DMS53 treated with DMSO at 0.1 percent for 48 hours (cell line): Measurements from ENCODE around the gene JAK3.
"Not testable (repeated sequence)": the region's sequence is repeated elsewhere in the genome, so short reads cannot be mapped to it uniquely, and the experiment has no call there.

Experiments
- DNase-seq: peaks from one replicate; lab custom pipeline; 2025; ENCODE audit not compliant: unreplicated experiment; lab: John Stamatoyannopoulos, UW

JAK3 gene

DNA sequence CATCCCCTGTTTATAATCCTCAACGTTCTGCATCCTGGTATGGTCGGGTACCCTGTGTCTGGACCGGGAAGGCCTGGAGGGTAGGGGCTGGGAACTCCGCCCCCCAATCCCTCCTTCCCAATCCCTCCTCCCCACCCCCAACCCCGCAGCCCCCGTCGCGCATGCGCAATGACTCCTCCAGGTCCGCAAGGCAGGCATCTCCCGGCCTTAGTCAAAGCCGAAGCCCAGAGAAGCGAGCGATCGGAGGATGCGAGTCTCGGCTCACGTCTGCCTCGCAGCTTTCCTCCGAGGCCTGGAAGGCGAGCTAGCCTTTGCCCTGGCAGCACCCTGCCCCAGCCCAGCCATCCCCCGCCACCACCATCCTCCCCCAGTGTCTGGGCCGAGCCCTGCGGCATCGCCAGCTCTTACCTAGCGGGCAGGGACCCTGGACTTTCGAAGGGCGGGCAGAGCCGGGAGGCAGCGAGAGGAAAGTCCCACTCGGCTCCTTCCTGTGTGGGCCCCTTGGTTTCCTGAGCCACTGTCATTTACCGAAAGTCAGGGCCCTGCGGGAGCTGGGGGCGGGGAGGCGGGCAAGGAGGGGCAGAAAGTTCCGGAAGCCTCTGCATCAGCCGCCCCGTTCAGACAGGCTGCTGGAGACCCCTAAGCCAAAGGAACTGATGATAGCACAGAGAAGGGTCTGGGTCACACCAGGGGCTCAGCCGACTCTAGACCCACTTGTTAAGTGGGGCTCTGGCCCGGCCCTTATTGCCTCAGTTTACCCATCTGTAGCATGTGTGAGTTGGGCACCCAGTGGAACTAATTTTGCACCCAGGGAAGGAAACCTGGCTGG, at the start of gene JAK3:
TSS of gene JAK3 (minus strand) at position 445 of the 829 bp plus-strand sequence. CDS start 3,565 bp downstream, outside the sequence.
- DNase-seq = no peak

GRCh38 chr19:17893766-17894165, 46.0 kb upstream of the JAK3 start:
- DNase-seq = no peak

DNA sequence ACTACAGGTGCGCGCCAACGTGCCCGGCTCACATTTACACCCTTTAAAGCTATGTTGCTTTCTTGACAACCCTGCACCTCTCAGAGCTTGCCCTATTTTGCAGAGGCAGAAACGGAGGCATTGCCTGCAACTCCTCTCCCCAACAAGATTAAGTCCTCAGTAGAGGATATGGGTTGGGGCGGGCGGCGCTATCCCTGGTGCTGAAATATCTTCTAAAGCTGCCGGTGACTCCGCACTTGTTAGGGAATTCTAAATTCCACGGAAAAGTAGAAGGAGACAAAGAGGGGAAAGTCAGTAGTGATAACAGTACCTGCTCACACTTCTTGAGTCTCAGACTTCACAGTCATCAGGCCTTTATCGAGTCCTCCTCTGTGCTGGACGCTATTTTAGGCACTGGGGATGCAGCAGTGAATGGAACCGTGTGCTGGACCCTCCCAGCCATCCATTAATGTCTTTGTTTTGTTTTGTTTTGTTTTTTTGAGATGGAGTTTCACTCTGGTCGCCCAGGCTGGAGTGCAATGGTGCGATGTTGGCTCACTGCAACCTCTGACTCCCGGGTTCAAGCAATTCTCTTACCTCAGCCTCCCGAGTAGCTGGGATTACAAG, 41.9 kb upstream of the JAK3 start:
- no peak for DNase-seq

DNA sequence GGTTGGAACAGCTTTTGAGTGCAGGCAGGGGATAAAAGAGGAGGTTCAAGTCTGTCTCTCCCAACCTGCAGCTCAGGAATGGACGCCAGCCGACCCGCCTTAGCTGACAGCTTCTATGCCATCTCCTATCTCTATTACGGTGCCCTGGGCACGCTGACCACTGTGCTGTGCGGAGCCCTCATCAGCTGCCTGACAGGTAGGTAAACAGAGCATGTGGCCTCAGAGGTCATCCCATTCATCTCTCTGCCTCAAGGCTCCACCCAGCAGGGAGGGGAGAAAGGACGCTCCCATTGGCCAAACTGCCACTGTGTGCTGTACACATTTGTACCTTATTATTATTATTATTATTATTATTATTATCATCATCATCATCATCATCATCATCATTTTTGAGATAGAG, 40.5 kb upstream of the JAK3 start:
- no peak for DNase-seq

GRCh38 chr19:17887221-17887620, 39.4 kb upstream of the JAK3 start:
- DNase-seq = not testable (repeated sequence)

DNA sequence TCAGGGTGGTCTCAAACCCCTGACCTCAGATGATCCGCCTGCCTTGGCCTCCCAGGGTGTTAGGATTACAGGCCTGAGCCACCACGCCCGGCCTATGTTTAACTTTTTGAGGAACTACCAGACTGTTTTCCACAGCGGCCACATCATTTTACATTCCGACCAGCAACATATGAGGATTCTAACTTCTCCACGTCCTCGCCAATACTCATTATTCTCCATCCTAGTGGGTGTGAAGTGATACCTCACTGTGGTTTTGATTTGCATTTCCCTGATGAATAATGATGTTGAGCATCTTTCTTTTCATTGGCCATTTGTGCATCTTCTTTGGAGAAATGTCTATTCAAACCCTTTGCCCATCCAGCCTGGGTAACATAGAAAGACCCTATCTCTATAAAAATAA, 38.7 kb upstream of the JAK3 start:
- no peak for DNase-seq

GRCh38 chr19:17883627-17884410, 36.0 kb upstream of the JAK3 start:
- no peak for DNase-seq

DNA sequence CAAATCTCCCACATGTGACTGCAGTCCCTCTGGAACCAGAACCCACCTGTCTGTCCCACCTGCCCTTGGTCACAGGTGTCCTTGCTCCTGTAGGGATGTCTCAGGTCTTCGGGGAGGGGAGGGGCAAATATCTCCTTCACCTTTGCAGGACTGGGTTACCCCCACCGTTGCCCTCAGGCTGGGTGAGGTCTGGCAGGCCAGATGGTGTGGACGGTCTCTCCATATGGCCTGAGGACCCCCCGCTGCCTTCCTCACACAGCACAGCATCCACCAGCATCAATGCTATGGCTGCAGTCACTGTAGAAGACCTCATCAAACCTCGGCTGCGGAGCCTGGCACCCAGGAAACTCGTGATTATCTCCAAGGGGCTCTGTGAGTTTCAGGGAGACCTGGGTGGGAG, 33.9 kb upstream of the JAK3 start:
- DNase-seq = no peak

GRCh38 chr19:17879466-17879865, 31.7 kb upstream of the JAK3 start:
- DNase-seq = no peak

DNA sequence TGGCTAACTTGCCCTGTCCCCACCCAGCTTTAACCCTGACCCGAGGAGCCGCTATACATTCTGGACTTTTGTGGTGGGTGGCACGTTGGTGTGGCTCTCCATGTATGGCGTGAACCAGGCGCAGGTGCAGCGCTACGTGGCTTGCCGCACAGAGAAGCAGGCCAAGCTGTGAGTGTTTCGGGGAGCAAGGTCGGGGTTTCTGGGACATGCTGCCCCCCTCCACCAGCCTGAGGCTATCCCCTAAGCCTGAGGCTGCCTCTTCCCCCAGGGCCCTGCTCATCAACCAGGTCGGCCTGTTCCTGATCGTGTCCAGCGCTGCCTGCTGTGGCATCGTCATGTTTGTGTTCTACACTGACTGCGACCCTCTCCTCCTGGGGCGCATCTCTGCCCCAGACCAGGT, 29.9 kb upstream of the JAK3 start:
- DNase-seq = no peak

- no peak for DNase-seq
These were observed 27.0 kb upstream of the JAK3 start for GRCh38 chr19:17874758-17875135.

DNA sequence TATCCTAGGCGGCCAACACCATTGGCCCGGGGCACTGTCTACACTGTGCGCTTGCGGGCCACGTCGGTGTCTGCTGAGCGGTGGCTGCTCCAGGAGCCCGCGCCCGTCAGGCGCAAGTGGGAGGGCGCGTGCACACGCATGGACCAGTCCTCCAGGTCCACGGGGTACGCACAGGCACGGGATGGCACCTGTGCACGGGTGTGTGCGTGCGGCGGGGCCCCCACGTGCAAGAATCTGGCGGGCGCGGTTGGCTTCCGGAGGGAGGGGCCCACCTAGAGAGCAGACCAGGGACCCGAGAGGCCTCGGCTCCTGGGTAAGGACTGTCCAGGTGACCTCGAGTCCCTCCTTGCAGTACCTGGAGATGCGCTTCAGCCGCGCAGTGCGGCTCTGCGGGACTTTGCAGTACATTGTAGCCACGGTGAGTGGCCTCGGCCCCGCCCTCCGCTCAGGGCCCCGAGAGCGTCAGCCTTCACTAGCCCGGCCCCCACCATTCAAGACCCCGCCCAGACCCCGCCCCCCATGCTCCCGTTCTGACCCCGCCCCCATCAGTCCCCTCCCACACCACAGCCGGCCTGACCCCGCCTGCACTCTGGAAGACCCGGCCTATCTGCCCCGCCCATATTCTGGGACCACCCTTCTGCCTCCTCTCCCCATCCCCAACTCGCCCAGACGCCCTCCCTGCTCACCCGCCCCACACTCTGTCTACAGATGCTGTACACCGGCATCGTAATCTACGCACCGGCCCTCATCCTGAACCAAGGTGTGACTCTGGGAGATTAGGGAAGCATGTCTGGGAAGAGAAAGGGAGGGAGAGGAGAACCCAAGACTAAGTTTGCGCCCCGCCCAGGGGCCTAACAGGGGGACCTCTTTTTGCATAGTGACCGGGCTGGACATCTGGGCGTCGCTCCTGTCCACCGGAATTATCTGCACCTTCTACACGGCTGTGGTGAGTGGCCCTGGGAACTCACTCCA, 26.3 kb upstream of the JAK3 start:
- peak; percentile 19 for DNase-seq

DNA sequence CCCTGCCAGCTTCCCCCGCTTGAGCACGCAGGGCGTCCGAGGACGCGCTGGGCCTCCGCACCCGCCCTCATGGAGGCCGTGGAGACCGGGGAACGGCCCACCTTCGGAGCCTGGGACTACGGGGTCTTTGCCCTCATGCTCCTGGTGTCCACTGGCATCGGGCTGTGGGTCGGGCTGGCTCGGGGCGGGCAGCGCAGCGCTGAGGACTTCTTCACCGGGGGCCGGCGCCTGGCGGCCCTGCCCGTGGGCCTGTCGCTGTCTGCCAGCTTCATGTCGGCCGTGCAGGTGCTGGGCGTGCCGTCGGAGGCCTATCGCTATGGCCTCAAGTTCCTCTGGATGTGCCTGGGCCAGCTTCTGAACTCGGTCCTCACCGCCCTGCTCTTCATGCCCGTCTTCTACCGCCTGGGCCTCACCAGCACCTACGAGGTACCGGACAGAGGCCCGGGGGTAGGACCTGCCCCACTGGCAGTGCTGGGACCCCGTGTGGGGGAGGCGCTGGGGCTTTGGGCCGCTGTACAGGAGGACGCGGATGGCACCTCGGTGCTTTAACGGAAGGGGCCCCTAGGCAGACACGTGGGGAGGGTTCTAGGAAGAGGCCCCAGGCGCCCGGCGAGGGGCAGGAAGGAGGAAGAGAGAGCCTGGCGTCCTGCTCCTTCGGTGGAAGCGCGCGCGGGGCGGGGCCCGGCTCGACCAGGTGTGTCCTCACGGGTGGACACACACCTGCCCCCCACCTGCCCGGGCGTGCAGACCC, 24.6 kb upstream of the JAK3 start:
- peak; percentile 14 for DNase-seq

DNA sequence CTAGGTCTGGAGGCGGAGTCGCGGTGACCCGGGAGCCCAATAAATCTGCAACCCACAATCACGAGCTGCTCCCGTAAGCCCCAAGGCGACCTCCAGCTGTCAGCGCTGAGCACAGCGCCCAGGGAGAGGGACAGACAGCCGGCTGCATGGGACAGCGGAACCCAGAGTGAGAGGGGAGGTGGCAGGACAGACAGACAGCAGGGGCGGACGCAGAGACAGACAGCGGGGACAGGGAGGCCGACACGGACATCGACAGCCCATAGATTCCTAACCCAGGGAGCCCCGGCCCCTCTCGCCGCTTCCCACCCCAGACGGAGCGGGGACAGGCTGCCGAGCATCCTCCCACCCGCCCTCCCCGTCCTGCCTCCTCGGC, 24.1 kb upstream of the JAK3 start, which contains the start of gene SLC5A5:
TSS of gene SLC5A5 (plus strand) at position 68 of the 373 bp plus-strand sequence. CDS start 375 bp downstream, outside the sequence.
- DNase-seq = no peak

DNA sequence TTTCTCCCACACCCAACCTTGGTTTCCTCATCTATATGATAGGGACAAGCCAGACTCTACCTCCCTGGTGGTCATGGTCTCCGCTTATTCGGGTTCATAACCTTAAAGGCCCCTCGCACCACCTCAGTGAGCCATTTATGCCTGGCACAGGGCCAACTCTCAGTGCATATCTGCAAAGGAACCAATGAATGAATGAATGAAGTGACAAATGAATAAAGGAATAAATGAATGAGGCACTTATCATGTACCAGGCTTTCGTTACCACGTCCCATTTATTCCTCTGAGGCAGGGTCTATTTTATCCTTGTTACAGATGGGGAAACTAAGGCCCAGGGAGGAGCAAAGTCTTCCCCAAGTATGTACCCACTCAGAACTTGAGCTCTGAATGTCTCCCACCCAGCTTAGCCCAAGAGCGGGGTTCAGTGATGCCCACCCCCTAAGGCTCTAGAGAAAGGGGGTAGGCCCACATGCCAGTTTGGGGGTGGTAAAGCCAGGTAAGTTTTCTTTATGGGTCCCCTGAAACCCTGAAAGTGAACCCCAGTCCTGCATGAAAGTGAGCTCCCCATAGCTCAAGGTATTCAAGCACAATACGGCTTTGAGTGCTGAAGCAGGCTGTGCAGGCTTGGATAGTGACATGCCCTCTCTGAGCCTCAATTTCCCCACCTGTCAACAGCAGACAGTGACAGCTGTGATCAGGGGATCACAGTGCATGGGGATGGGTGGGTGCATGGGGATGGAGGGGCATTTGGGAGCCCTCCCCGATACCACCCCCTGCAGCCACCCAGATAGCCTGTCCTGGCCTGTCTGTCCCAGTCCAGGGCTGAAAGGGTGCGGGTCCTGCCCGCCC, 23.5 kb upstream of the JAK3 start:
- no peak for DNase-seq

- no peak for DNase-seq
These were observed 21.4 kb upstream of the JAK3 start for GRCh38 chr19:17869114-17869608.

DNA sequence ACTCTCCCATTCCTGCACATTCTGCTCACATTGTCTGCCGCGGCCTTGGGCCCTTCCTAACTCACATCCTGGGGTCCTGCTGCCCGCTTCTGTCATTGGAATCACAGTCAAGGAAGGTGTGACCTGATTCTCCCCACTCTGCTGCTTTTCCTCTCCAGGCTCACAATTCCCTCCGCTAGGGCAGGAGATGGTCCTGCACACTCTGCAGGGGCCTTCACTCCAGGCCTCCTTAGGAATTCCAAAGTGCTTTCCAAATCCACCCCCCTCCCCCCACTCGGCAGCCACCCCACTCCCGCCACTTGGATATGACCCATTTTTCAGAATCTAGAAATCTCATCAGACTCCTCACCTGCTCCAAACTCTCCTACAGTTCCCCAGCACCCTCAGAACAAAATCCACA, 20.9 kb upstream of the JAK3 start:
- DNase-seq = no peak

- DNase-seq = no peak
These were observed 19.2 kb upstream of the JAK3 start for GRCh38 chr19:17866964-17867486.
